HCT116 (cell line): ENCODE results near the gene CPED1. TPM values are rescaled to one million over a fixed set of nuclear protein-coding genes. Genes with fewer than 3 reads are reported as not detected.

Experiments used
- ATAC-seq: fragments of 200-7000 bp; cut with Tn5 transposase; 2 replicates; pipeline ENCODE4 v1.9.1; 2020; ENCODE audit warnings: mild to moderate bottlenecking, moderate library complexity
- BruUV-seq: library from RNA; stranded (reverse); fragments of 400-500 nt; replicated peaks from 2 replicates; lab custom pipeline; 2021; lab: Mats Ljungman, UMichigan
- CTCF ChIA-PET: fragments of 300-600 bp; sonication (Branson Sonifier 250); formaldehyde crosslinking; loops from one replicate; lab custom pipeline; 2021; ENCODE audit warnings: antibody characterized with exemption; lab: Charles Lee
- POLR2A ChIA-PET: fragments of 300-600, 350-600 bp; sonication (Branson Sonifier 250); formaldehyde crosslinking; loops from one replicate; lab custom pipeline; 2021; ENCODE audit warnings: antibody characterized with exemption; lab: Charles Lee
- RAD21 ChIA-PET, 2 experiments: fragments of 300-600 bp; sonication (Branson Sonifier 250); formaldehyde crosslinking; loops; one replicate each; lab custom pipeline; 2023; ENCODE audit warnings: low total read pairs in 2 of 2; ENCODE audit not compliant: uncharacterized antibody in 2 of 2, unreplicated experiment in 2 of 2, low non-redundant PET in 1 of 2; lab: Charles Lee
- DNase-seq: peaks from one replicate; pipeline ENCODE4 v3.0.0-alpha.2; 2010; ENCODE audit warnings: low read depth, low spot score
- H2AFZ ChIP-seq: fragments of 200-600 bp; shearing (Covaris generic), sonication (generic); 2 replicates; pipeline ENCODE4 v1.6.1; 2017; ENCODE audit warnings: low read depth, mixed run types, mixed read lengths, antibody characterized with exemption, low read length; ENCODE audit not compliant: poor library complexity, severe bottlenecking
- H3K27ac ChIP-seq: 2 replicates; pipeline ENCODE4 v1.5.1; 2012; ENCODE audit warnings: low read depth, low read length
- H3K27me3 ChIP-seq: fragments of 200-600 bp; sonication (generic); 2 replicates; pipeline ENCODE4 v1.6.1; 2016; ENCODE audit warnings: mixed run types, low read length, mixed read lengths; ENCODE audit not compliant: insufficient read depth
- H3K36me3 ChIP-seq, 2 experiments: fragments of 200-500 bp in 1 of 2; fragments of 200-600 bp in 1 of 2; sonication (Bioruptor generic) in 1 of 2; sonication (generic) in 1 of 2; 2 replicates each; pipeline versions ENCODE4 v1.5.1 to v1.6.1; 2014 to 2016; ENCODE audit warnings: low read length in 2 of 2, inconsistent platforms in 1 of 2, mixed read lengths in 1 of 2, mixed run types in 1 of 2; ENCODE audit not compliant: insufficient read depth in 2 of 2, control insufficient read depth in 1 of 2
- H3K4me1 ChIP-seq, 2 experiments: fragments of 200-600 bp in 1 of 2; sonication (generic) in 1 of 2; 2 replicates each; pipeline versions ENCODE4 v1.5.1 to v1.6.1; 2012 to 2017; ENCODE audit warnings: low read length in 2 of 2, inconsistent platforms in 1 of 2, mild to moderate bottlenecking in 1 of 2, mixed read lengths in 1 of 2, mixed run types in 1 of 2, moderate library complexity in 1 of 2; ENCODE audit not compliant: insufficient read depth in 2 of 2, control insufficient read depth in 1 of 2
- H3K4me2 ChIP-seq: fragments of 200-600 bp; sonication (generic); 2 replicates; pipeline ENCODE4 v1.6.1; 2017; ENCODE audit warnings: mixed run types, low read length, mixed read lengths
- H3K4me3 ChIP-seq, 2 experiments: fragments of 200-600 bp in 1 of 2; sonication (generic) in 1 of 2; replicated peaks in 1 of 2; 2 replicates each; pipeline ENCODE4 v1.5.1; 2011 to 2016; ENCODE audit warnings: low read length in 2 of 2, control low read depth in 1 of 2, low read depth in 1 of 2, mild to moderate bottlenecking in 1 of 2, mixed read lengths in 1 of 2, mixed run types in 1 of 2
- H3K79me2 ChIP-seq: fragments of 200-600 bp; sonication (generic); 2 replicates; pipeline ENCODE4 v1.6.1; 2017; ENCODE audit warnings: mild to moderate bottlenecking, mixed run types, low read length, moderate library complexity, mixed read lengths; ENCODE audit not compliant: insufficient read depth
- H3K9ac ChIP-seq: fragments of 200-600 bp; sonication (generic); 2 replicates; pipeline ENCODE4 v1.6.1; 2016; ENCODE audit warnings: low read length, mixed read lengths
- H3K9me2 ChIP-seq: fragments of 200-600 bp; sonication (generic), shearing (Covaris generic); 2 replicates; pipeline ENCODE4 v1.6.1; 2017; ENCODE audit warnings: mixed run types, mild to moderate bottlenecking, moderate library complexity; ENCODE audit not compliant: insufficient read depth
- H3K9me3 ChIP-seq, 2 experiments: fragments of 200-500 bp in 1 of 2; fragments of 200-600 bp in 1 of 2; sonication (Bioruptor generic) in 1 of 2; sonication (generic) in 1 of 2; 2 replicates each; pipeline ENCODE4 v1.6.1; 2014 to 2017; ENCODE audit warnings: low read length in 2 of 2, mixed read lengths in 2 of 2, inconsistent platforms in 1 of 2, low read depth in 1 of 2, mild to moderate bottlenecking in 1 of 2, mixed run types in 1 of 2, moderate library complexity in 1 of 2; ENCODE audit not compliant: control insufficient read depth in 1 of 2, insufficient read depth in 1 of 2
- H4K20me1 ChIP-seq: fragments of 200-600 bp; sonication (generic), shearing (Covaris generic); 2 replicates; pipeline ENCODE4 v1.6.1; 2017; ENCODE audit warnings: mixed run types, mild to moderate bottlenecking, moderate library complexity; ENCODE audit not compliant: insufficient read depth
- CBX3 ChIP-seq: IDR thresholded peaks from 2 replicates; pipeline ENCODE4 v1.6.1; 2012; ENCODE audit warnings: low read depth
- CEBPB ChIP-seq: IDR thresholded peaks from 2 replicates; pipeline ENCODE4 v1.6.1; 2012; ENCODE audit warnings: low read depth
- EGR1 ChIP-seq: IDR thresholded peaks from 2 replicates; pipeline ENCODE4 v1.6.1; 2012; ENCODE audit warnings: low read depth
- ELF1 ChIP-seq: IDR thresholded peaks from 2 replicates; pipeline ENCODE4 v1.6.1; 2012; ENCODE audit warnings: low read depth, borderline replicate concordance
- EZH2 ChIP-seq: fragments of 200-600 bp; sonication (generic); IDR thresholded peaks from 2 replicates; pipeline ENCODE4 v1.6.1; 2017; ENCODE audit warnings: antibody characterized with exemption, mixed run types
- EZH2phosphoT487 ChIP-seq: fragments of 200-600 bp; IDR thresholded peaks from 2 replicates; pipeline ENCODE4 v1.6.1; 2018; ENCODE audit warnings: antibody characterized with exemption, borderline replicate concordance
- JUND ChIP-seq: IDR thresholded peaks from 2 replicates; pipeline ENCODE4 v1.6.1; 2012
- POLR2AphosphoS5 ChIP-seq: IDR thresholded peaks from 2 replicates; pipeline ENCODE4 v1.6.1; 2011; ENCODE audit warnings: mild to moderate bottlenecking, low read depth, low read length, moderate library complexity
- RAD21 ChIP-seq: IDR thresholded peaks from 2 replicates; pipeline ENCODE4 v1.6.1; 2012; ENCODE audit warnings: low read depth, mild to moderate bottlenecking
- SIN3A ChIP-seq: IDR thresholded peaks from 2 replicates; pipeline ENCODE4 v1.6.1; 2012; ENCODE audit warnings: low read depth
- SP1 ChIP-seq: IDR thresholded peaks from 2 replicates; pipeline ENCODE4 v1.6.1; 2012; ENCODE audit warnings: low read depth
- SRF ChIP-seq: IDR thresholded peaks from 2 replicates; pipeline ENCODE4 v1.6.1; 2012; ENCODE audit warnings: low read depth
- TCF7L2 ChIP-seq: IDR thresholded peaks from 2 replicates; pipeline ENCODE4 v1.7.0; 2011; ENCODE audit warnings: borderline replicate concordance, inconsistent platforms; ENCODE audit not compliant: insufficient read depth, insufficient read length; ENCODE audit errors: extremely low read depth
- YY1 ChIP-seq: IDR thresholded peaks from 2 replicates; pipeline ENCODE4 v1.6.1; 2011; ENCODE audit warnings: low read length, low read depth, moderate library complexity, mild to moderate bottlenecking; ENCODE audit not compliant: insufficient replicate concordance; ENCODE audit errors: extremely low read depth
- ZNF274 ChIP-seq: fragments of 200-500 bp; sonication (Bioruptor generic); IDR thresholded peaks from 2 replicates; pipeline ENCODE4 v1.6.1; 2014; ENCODE audit warnings: mild to moderate bottlenecking, low read depth, low read length, inconsistent platforms
- intact Hi-C: fragments of 100-400 bp; cut with micrococcal nuclease; formaldehyde crosslinking; loops from 2 replicates; pipeline ENCODE4 v1.10.0; 2022
- total RNA-seq: library from RNA; stranded (reverse); gene quantifications from one replicate; pipeline ENCODE4 v1.2.1, GENCODE V29; 2021; ENCODE audit not compliant: unreplicated experiment
- TF ChIP-seq, protein P1 (sequence below), 3 experiments: fragments of 200-600 bp in 1 of 3; sonication (generic) in 1 of 3; IDR thresholded peaks in 2 of 3; conservative IDR thresholded peaks in 1 of 3; 2 replicates each; pipeline ENCODE4 v1.5.1; 2012 to 2017; ENCODE audit warnings: low read depth in 2 of 3, low read length in 2 of 3, antibody characterized with exemption in 1 of 3, borderline replicate concordance in 1 of 3, control low read depth in 1 of 3, mild to moderate bottlenecking in 1 of 3, mixed read lengths in 1 of 3, mixed run types in 1 of 3, moderate library complexity in 1 of 3; ENCODE audit not compliant: insufficient read depth in 1 of 3
- TF ChIP-seq, protein P2 (sequence below): IDR thresholded peaks from 2 replicates; pipeline ENCODE4 v1.6.1; 2012
- TF ChIP-seq, protein P3 (sequence below): IDR thresholded peaks from 2 replicates; pipeline ENCODE4 v1.6.1; 2012; ENCODE audit warnings: low read depth
- TF ChIP-seq, protein P4 (sequence below): IDR thresholded peaks from 2 replicates; pipeline ENCODE4 v1.6.1; 2012

CPED1 gene
- total RNA-seq, 1 experiment from 2014 or later, result 1.2 TPM

DNA sequence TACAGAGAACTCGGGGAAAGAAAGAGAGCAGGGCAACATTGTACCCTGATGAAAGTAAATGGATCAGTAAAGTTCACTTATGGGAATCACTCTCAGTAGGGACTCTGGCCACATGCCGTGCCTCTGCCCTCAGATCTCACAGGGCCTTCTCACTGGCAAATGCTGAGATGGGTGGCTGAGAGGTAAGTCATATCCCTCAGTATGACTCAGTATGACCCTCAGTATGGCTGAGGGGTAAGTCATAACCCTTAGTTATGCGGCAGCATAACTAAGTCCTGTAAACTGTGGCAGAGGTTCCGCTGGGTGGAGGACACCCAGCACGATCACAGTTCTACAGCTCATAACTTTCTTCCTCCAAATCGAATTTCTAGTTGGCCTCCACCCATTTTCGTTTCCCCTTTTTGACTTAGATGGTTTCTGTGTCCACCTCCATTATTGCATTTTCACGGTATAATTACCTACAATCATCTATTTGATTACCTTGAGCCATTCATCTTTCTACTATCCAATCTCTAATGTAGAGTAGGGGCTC lies 313.8 kb downstream of the CPED1 start:
- ChIA-PET CTCF (no interaction called here), RAD21 (interaction anchor here in 1 of 2 experiments (0.7 kb wide), 1 partner anchor 92 kb away, joined by 3 read pairs; no protein-coding TSS in a partner anchor), POLR2A (no interaction called here)
- Histone ChIP-seq H4K20me1 (no peaks in the 10 kb centered on the region), H3K9ac (peak overlapping the region; percentile 67), H3K4me3 (peak overlapping the region in 1 of 2 experiments; percentile 35; a peak in 2 of 4 replicates), H3K36me3 (no peaks in the 10 kb centered on the region), H3K9me3 (no peaks in the 10 kb centered on the region), H2AFZ (no peak overlapping the region), H3K27ac (peak overlapping the region; percentile 96), H3K9me2 (no peaks in the 10 kb centered on the region), H3K79me2 (no peaks in the 10 kb centered on the region), H3K4me1 (peaks cover 73 to 100% of the 10 kb centered on the region in 2 experiments), H3K4me2 (peak overlapping the region; percentile 56), H3K27me3 (no peaks in the 10 kb centered on the region)
- ATAC-seq (peak; percentile 92), DNase-seq (peak; percentile 97)
- BruUV-seq, result no TSS peak
- intact Hi-C loops, result no loop called here
- TF ChIP-seq, protein P1, sequence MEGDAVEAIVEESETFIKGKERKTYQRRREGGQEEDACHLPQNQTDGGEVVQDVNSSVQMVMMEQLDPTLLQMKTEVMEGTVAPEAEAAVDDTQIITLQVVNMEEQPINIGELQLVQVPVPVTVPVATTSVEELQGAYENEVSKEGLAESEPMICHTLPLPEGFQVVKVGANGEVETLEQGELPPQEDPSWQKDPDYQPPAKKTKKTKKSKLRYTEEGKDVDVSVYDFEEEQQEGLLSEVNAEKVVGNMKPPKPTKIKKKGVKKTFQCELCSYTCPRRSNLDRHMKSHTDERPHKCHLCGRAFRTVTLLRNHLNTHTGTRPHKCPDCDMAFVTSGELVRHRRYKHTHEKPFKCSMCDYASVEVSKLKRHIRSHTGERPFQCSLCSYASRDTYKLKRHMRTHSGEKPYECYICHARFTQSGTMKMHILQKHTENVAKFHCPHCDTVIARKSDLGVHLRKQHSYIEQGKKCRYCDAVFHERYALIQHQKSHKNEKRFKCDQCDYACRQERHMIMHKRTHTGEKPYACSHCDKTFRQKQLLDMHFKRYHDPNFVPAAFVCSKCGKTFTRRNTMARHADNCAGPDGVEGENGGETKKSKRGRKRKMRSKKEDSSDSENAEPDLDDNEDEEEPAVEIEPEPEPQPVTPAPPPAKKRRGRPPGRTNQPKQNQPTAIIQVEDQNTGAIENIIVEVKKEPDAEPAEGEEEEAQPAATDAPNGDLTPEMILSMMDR (IDR thresholded peaks at IDR 0.05 in 2 of 3, conservative IDR thresholded peaks at IDR 0.05 in 1 of 3; ENCODE audit: borderline replicate concordance in 1 of 3, insufficient read depth in 1 of 3, low read depth in 2 of 3, low read length in 2 of 3), result no peak
- TF ChIP-seq EGR1 (peak; percentile 31; the same call in 1 of the 2 replicates), JUND (peak; percentile 99), EZH2 (no peak), YY1 (peak; percentile 46), ELF1 (no peak; the same call in 1 of the 2 replicates), SP1 (peak; percentile 100), SRF (peak; percentile 81), TCF7L2 (peak; percentile 93), SIN3A (peak; percentile 65; the same call in 1 of the 2 replicates), CBX3 (peak; percentile 95), RAD21 (peak; percentile 50), POLR2AphosphoS5 (peak; percentile 88), ZNF274 (no peak), CEBPB (peak; percentile 68; the same call in 1 of the 2 replicates), EZH2phosphoT487 (no peak)
- TF ChIP-seq, protein P2, sequence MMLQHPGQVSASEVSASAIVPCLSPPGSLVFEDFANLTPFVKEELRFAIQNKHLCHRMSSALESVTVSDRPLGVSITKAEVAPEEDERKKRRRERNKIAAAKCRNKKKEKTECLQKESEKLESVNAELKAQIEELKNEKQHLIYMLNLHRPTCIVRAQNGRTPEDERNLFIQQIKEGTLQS, result peak; percentile 14; the same call in 1 of the 2 replicates
- TF ChIP-seq, protein P3, sequence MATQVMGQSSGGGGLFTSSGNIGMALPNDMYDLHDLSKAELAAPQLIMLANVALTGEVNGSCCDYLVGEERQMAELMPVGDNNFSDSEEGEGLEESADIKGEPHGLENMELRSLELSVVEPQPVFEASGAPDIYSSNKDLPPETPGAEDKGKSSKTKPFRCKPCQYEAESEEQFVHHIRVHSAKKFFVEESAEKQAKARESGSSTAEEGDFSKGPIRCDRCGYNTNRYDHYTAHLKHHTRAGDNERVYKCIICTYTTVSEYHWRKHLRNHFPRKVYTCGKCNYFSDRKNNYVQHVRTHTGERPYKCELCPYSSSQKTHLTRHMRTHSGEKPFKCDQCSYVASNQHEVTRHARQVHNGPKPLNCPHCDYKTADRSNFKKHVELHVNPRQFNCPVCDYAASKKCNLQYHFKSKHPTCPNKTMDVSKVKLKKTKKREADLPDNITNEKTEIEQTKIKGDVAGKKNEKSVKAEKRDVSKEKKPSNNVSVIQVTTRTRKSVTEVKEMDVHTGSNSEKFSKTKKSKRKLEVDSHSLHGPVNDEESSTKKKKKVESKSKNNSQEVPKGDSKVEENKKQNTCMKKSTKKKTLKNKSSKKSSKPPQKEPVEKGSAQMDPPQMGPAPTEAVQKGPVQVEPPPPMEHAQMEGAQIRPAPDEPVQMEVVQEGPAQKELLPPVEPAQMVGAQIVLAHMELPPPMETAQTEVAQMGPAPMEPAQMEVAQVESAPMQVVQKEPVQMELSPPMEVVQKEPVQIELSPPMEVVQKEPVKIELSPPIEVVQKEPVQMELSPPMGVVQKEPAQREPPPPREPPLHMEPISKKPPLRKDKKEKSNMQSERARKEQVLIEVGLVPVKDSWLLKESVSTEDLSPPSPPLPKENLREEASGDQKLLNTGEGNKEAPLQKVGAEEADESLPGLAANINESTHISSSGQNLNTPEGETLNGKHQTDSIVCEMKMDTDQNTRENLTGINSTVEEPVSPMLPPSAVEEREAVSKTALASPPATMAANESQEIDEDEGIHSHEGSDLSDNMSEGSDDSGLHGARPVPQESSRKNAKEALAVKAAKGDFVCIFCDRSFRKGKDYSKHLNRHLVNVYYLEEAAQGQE, result no peak
- TF ChIP-seq, protein P4, sequence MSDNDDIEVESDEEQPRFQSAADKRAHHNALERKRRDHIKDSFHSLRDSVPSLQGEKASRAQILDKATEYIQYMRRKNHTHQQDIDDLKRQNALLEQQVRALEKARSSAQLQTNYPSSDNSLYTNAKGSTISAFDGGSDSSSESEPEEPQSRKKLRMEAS, result peak; percentile 88
